Tibial artery (tissue), 4 donors: Measurements from ENCODE around the gene POGZ.
"Not testable (repeated sequence)": the region's sequence is repeated elsewhere in the genome, so short reads cannot be mapped to it uniquely, and the experiment has no call there.

Experiments used
- DNase-seq, 2 donors: peaks; one replicate each; pipeline ENCODE4 v3.0.0-alpha.2; 2019
- H3K27ac ChIP-seq, 2 donors: fragments of 200-600 bp; sonication (generic) in 1 of 2; 1 replicate in 1 of 2; 2 replicates in 1 of 2; pipeline ENCODE4 v1.5.1; 2018 to 2019; ENCODE audit warnings: mild to moderate bottlenecking in 1 of 2
- H3K27me3 ChIP-seq, 2 donors: fragments of 200-600 bp; sonication (generic) in 1 of 2; one replicate each; pipeline versions ENCODE4 v1.5.1 to v1.6.0; 2016 to 2019
- H3K36me3 ChIP-seq, 3 donors: fragments of 200-600 bp; sonication (generic) in 2 of 3; one replicate each; pipeline ENCODE4 v1.5.1; 2016 to 2019; ENCODE audit warnings: mild to moderate bottlenecking in 2 of 3
- H3K4me1 ChIP-seq, 4 donors: fragments of 200-600 bp; sonication (generic) in 2 of 4; 1 replicate in 3 of 4; 2 replicates in 1 of 4; pipeline ENCODE4 v1.5.1; 2016 to 2019
- H3K4me3 ChIP-seq, 2 donors: fragments of 200-600 bp; sonication (generic) in 1 of 2; 1 replicate in 1 of 2; 2 replicates in 1 of 2; pipeline ENCODE4 v1.5.1; 2018 to 2019; ENCODE audit warnings: mild to moderate bottlenecking in 2 of 2
- H3K9me3 ChIP-seq, 3 donors: fragments of 200-600 bp; sonication (generic) in 1 of 3; one replicate each; pipeline ENCODE4 v1.5.1; 2016 to 2019
- intact Hi-C: fragments of 100-400 bp; cut with DNase I; formaldehyde crosslinking; loops from one replicate; pipeline ENCODE4 v1.15.0; 2023; ENCODE audit warnings: low total_unique reads
- TF ChIP-seq, protein P1 (sequence below), 2 experiments: fragments of 200-600 bp in 1 of 2; fragments of 450-650 bp in 1 of 2; IDR thresholded peaks; one replicate each; pipeline ENCODE4 v1.5.1; 2017 to 2019; ENCODE audit warnings: antibody characterized with exemption in 2 of 2, mild to moderate bottlenecking in 1 of 2, moderate library complexity in 1 of 2

Gene POGZ

DNA sequence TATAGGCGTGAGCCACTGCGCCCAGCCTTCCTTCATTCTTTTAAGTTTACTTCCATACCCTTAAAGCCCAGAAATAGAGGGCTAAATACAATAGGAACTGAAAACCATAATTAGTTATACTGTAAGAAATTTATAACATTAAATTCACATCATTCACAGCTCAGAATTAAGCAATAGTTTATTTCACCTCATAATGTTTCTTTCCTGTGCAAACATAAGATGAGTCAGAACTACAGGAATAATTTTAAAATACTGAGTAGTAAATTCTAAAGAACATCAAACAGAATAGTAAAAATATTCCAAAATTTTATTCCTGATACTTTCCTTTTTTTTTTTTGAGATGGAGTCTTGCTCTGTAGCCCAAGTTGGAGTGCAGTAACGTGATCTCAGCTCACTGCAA lies 24.1 kb downstream of the POGZ start:
- TF ChIP-seq, protein P1, sequence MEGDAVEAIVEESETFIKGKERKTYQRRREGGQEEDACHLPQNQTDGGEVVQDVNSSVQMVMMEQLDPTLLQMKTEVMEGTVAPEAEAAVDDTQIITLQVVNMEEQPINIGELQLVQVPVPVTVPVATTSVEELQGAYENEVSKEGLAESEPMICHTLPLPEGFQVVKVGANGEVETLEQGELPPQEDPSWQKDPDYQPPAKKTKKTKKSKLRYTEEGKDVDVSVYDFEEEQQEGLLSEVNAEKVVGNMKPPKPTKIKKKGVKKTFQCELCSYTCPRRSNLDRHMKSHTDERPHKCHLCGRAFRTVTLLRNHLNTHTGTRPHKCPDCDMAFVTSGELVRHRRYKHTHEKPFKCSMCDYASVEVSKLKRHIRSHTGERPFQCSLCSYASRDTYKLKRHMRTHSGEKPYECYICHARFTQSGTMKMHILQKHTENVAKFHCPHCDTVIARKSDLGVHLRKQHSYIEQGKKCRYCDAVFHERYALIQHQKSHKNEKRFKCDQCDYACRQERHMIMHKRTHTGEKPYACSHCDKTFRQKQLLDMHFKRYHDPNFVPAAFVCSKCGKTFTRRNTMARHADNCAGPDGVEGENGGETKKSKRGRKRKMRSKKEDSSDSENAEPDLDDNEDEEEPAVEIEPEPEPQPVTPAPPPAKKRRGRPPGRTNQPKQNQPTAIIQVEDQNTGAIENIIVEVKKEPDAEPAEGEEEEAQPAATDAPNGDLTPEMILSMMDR (IDR thresholded peaks at IDR 0.05) = no peak
- Histone ChIP-seq H3K4me1 (peaks cover 0 to 68% (median 21%) of the 10 kb centered on the region in 4 donors), H3K9me3 (no peaks in the 10 kb centered on the region), H3K4me3 (no peak overlapping the region), H3K27ac (no peak overlapping the region), H3K36me3 (peaks cover 0 to 23% (median 9%) of the 10 kb centered on the region in 3 donors), H3K27me3 (no peaks in the 10 kb centered on the region)
- DNase-seq = no peak
- intact Hi-C loops = no loop called here

GRCh38 chr1:151433827-151434226 lies 25.5 kb downstream of the POGZ start:
- Histone ChIP-seq H3K36me3 (peaks cover 11 to 30% (median 16%) of the 10 kb centered on the region in 3 donors), H3K4me1 (peaks cover 0 to 55% (median 20%) of the 10 kb centered on the region in 4 donors)
- H3K4me3 ChIP-seq, H3K27me3 ChIP-seq, H3K9me3 ChIP-seq, intact Hi-C loops, DNase-seq, H3K27ac ChIP-seq: not testable (repeated sequence)

GRCh38 chr1:151428068-151428467 lies 31.2 kb downstream of the POGZ start:
- H3K27me3 ChIP-seq = no peaks in the 10 kb centered on the region
- H3K9me3 ChIP-seq = no peaks in the 10 kb centered on the region
- H3K4me3 ChIP-seq = no peak overlapping the region
- H3K27ac ChIP-seq = no peak overlapping the region
- peaks cover 0 to 7% (median 0%) of the 10 kb centered on the region in 4 donors for H3K4me1 ChIP-seq
- DNase-seq = no peak
- peaks cover 55 to 73% (median 64%) of the 10 kb centered on the region in 3 donors for H3K36me3 ChIP-seq
- TF ChIP-seq, protein P1 (IDR thresholded peaks at IDR 0.05) = no peak
- intact Hi-C loops = no loop called here

GRCh38 chr1:151425103-151425502 lies 34.2 kb downstream of the POGZ start:
- no peaks in the 10 kb centered on the region for H3K27me3 ChIP-seq
- TF ChIP-seq, protein P1 (IDR thresholded peaks at IDR 0.05) = no peak
- H3K4me3 ChIP-seq = no peak overlapping the region
- peaks cover 74 to 97% (median 85%) of the 10 kb centered on the region in 3 donors for H3K36me3 ChIP-seq
- H3K27ac ChIP-seq = no peak overlapping the region
- no peak for DNase-seq
- intact Hi-C loops = no loop called here
- H3K9me3 ChIP-seq = no peaks in the 10 kb centered on the region
- no peaks in the 10 kb centered on the region for H3K4me1 ChIP-seq

- Histone ChIP-seq H3K36me3 (peaks cover 44 to 99% (median 84%) of the 10 kb centered on the region in 3 donors), H3K27ac (no peak overlapping the region)
- intact Hi-C loops = no loop called here
These were observed 39.5 kb downstream of the POGZ start for GRCh38 chr1:151419819-151420218.

DNA sequence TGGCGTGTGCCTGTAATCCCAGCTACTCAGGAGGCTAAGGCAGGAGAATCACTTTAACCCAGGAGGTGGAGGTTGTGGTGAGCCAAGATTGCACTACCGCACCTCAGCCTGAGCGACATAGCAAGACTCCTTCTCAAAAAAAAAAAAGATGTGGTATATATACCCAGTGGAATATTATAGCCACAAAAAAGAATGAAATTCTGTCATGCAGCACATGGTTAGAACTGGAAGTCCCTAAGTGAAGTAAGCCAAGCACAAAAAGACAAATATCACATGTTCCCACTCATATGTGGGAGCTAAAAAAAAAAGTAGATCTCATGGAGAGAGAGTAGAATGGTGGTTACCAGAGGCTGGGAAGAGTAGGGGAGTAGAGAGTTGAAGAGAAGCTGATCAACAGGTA lies 41.2 kb downstream of the POGZ start:
- TF ChIP-seq, protein P1 (IDR thresholded peaks at IDR 0.05) = no peak
- no peaks in the 10 kb centered on the region for H3K9me3 ChIP-seq
- no peaks in the 10 kb centered on the region for H3K4me1 ChIP-seq
- H3K27ac ChIP-seq = no peak overlapping the region
- intact Hi-C loops = no loop called here
- H3K36me3 ChIP-seq = peaks cover 28 to 99% (median 81%) of the 10 kb centered on the region in 3 donors
- H3K4me3 ChIP-seq = no peak overlapping the region
- H3K27me3 ChIP-seq = no peaks in the 10 kb centered on the region
- no peak for DNase-seq

More at GRCh38 chr1:151419819-151420218, 39.5 kb downstream of the POGZ start:
- Histone ChIP-seq H3K4me1 (no peaks in the 10 kb centered on the region), H3K4me3 (no peak overlapping the region), H3K9me3 (no peaks in the 10 kb centered on the region), H3K27me3 (no peaks in the 10 kb centered on the region)
- TF ChIP-seq, protein P1 (IDR thresholded peaks at IDR 0.05) = no peak
- DNase-seq = no peak
